HEK293T (cell line): Measurements from ENCODE around the gene MYDGF.
A peak's percentile ranks its signal among the peaks of the same experiment; 100 is the strongest.
"Not testable (repeated sequence)": the region's sequence is repeated elsewhere in the genome, so short reads cannot be mapped to it uniquely, and the experiment has no call there.

Experiments used
- CTCF ChIA-PET: fragments of 350-600 bp; formaldehyde crosslinking; extraction: SDS; loops from one replicate; lab custom pipeline; 2021; ENCODE audit warnings: antibody characterized with exemption, inconsistent platforms; lab: Yijun Ruan, JAX
- POLR2A ChIA-PET: fragments of 350-600 bp; formaldehyde crosslinking; extraction: SDS; loops from one replicate; lab custom pipeline; 2020; ENCODE audit warnings: antibody characterized with exemption, inconsistent platforms; lab: Yijun Ruan, JAX
- DNase-seq: peaks from one replicate; pipeline ENCODE4 v3.0.0; 2012; ENCODE audit warnings: mixed read lengths; ENCODE audit errors: extremely low spot score
- ARNT ChIP-seq: fragments of 450-650 bp; IDR thresholded peaks from 2 replicates; pipeline ENCODE4 v1.6.1; 2017; ENCODE audit warnings: mild to moderate bottlenecking
- BHLHE40 ChIP-seq: fragments of 450-650 bp; IDR thresholded peaks from 2 replicates; pipeline ENCODE4 v1.6.1; 2016; ENCODE audit warnings: mild to moderate bottlenecking, moderate library complexity, borderline replicate concordance
- CTBP1 ChIP-seq: fragments of 450-650 bp; IDR thresholded peaks from 2 replicates; pipeline ENCODE4 v1.6.1; 2016; ENCODE audit warnings: borderline replicate concordance
- ELF4 ChIP-seq: fragments of 450-650 bp; IDR thresholded peaks from 2 replicates; pipeline ENCODE4 v1.6.1; 2017; ENCODE audit warnings: antibody characterized with exemption
- FOXA1 ChIP-seq: fragments of 450-650 bp; IDR thresholded peaks from 2 replicates; pipeline ENCODE4 v1.6.1; 2016; ENCODE audit warnings: mild to moderate bottlenecking
- FOXK2 ChIP-seq: fragments of 450-650 bp; IDR thresholded peaks from 2 replicates; pipeline ENCODE4 v1.6.1; 2016; ENCODE audit warnings: mild to moderate bottlenecking
- FOXM1 ChIP-seq: fragments of 450-650 bp; IDR thresholded peaks from 2 replicates; pipeline ENCODE4 v1.6.1; 2017; ENCODE audit warnings: mild to moderate bottlenecking, borderline replicate concordance
- HDGF ChIP-seq: fragments of 450-650 bp; IDR thresholded peaks from 2 replicates; pipeline ENCODE4 v1.6.1; 2017; ENCODE audit warnings: antibody characterized with exemption, borderline replicate concordance
- L3MBTL2 ChIP-seq: fragments of 450-650 bp; conservative IDR thresholded peaks from 2 replicates; pipeline ENCODE4 v1.6.1; 2016; ENCODE audit warnings: mild to moderate bottlenecking
- LEF1 ChIP-seq: fragments of 450-650 bp; IDR thresholded peaks from 2 replicates; pipeline ENCODE4 v1.6.1; 2017; ENCODE audit warnings: mild to moderate bottlenecking, borderline replicate concordance
- NFRKB ChIP-seq: fragments of 450-650 bp; IDR thresholded peaks from 2 replicates; pipeline ENCODE4 v1.6.1; 2016; ENCODE audit warnings: mild to moderate bottlenecking, moderate library complexity
- PKNOX1 ChIP-seq: fragments of 450-650 bp; IDR thresholded peaks from 2 replicates; pipeline ENCODE4 v1.6.1; 2016
- SP1 ChIP-seq: fragments of 450-650 bp; IDR thresholded peaks from 2 replicates; pipeline ENCODE4 v1.6.1; 2017
- SUZ12 ChIP-seq: fragments of 450-650 bp; IDR thresholded peaks from 2 replicates; pipeline ENCODE4 v1.6.1; 2016; ENCODE audit warnings: mild to moderate bottlenecking
- TARDBP ChIP-seq: fragments of 450-650 bp; IDR thresholded peaks from 2 replicates; pipeline ENCODE4 v1.6.1; 2016
- ZNF384 ChIP-seq: fragments of 450-650 bp; IDR thresholded peaks from 2 replicates; pipeline ENCODE4 v1.6.1; 2016

The MYDGF gene

GRCh38 chr19:4682417-4683200 is 12.5 kb upstream of the MYDGF start:
- no peak for DNase-seq
- TF ChIP-seq ZNF384 = no peak
- TF ChIP-seq BHLHE40 = no peak
- no peak for TF ChIP-seq SUZ12
- POLR2A ChIA-PET = no interaction called here
- CTCF ChIA-PET = no interaction called here

- DNase-seq, POLR2A ChIA-PET: not testable (repeated sequence)
- CTCF ChIA-PET = interaction anchor here (0.6 kb wide), 1 partner anchor 195 kb away, joined by 4 read pairs; no protein-coding TSS in a partner anchor
Measured at GRCh38 chr19:4680021-4680420, 9.9 kb upstream of the MYDGF start.

GRCh38 chr19:4678881-4679790 is 9.0 kb upstream of the MYDGF start:
- TF ChIP-seq ELF4 (no peak), ARNT (no peak)
- DNase-seq = peak; percentile 94
- POLR2A ChIA-PET = no interaction called here
- CTCF ChIA-PET = no interaction called here

- POLR2A ChIA-PET = interaction anchor here (1.0 kb wide), 1 partner anchor 101 kb away, joined by 3 read pairs; no protein-coding TSS in a partner anchor
- peak; percentile 65 for DNase-seq
- TF ChIP-seq PKNOX1 (0 out of 2 replicates have a peak, but pooled peaks have one; percentile 35), ELF4 (no peak)
- CTCF ChIA-PET = interaction anchor here (0.8 to 1.0 kb wide), 3 partner anchors 11 to 47 kb away, joined by 3 read pairs; no protein-coding TSS in a partner anchor
Measured at GRCh38 chr19:4676955-4677731, 7.0 kb upstream of the MYDGF start.

- no peak for DNase-seq
- POLR2A ChIA-PET = interaction anchor here (0.5 kb wide), 1 partner anchor 139 kb away, joined by 3 read pairs; no protein-coding TSS in a partner anchor
- CTCF ChIA-PET = no interaction called here
- TF ChIP-seq SP1 (no peak), SUZ12 (no peak), HDGF (no peak), ELF4 (no peak), FOXA1 (no peak), CTBP1 (no peak), FOXK2 (no peak), TARDBP (no peak), BHLHE40 (no peak), ZNF384 (no peak), NFRKB (no peak), PKNOX1 (no peak)
Measured at GRCh38 chr19:4675346-4675745, 5.2 kb upstream of the MYDGF start.

GRCh38 chr19:4673726-4674125 is 3.6 kb upstream of the MYDGF start:
- TF ChIP-seq FOXK2 (no peak), TARDBP (no peak), PKNOX1 (no peak), HDGF (no peak), FOXA1 (no peak), ARNT (no peak), FOXM1 (no peak), NFRKB (no peak), BHLHE40 (no peak), ZNF384 (no peak), L3MBTL2 (no peak), CTBP1 (no peak), SUZ12 (no peak), SP1 (no peak), LEF1 (no peak), ELF4 (no peak)
- ChIA-PET POLR2A (no interaction called here), CTCF (no interaction called here)
- DNase-seq = no peak
